CD4-positive, alpha-beta T cell (primary cell): ENCODE data around the gene RASGRP4. TPM values are rescaled to one million over a fixed set of nuclear protein-coding genes. Genes with fewer than 3 reads are reported as not detected.
A peak's percentile ranks its signal among the peaks of the same experiment; 100 is the strongest.

ENCODE experiments used
- ATAC-seq: fragments of 200-7000 bp; cut with Tn5 transposase; one replicate; pipeline ENCODE4 v1.10.0; 2022; ENCODE audit warnings: mild to moderate bottlenecking; ENCODE audit not compliant: poor library complexity
- CTCF ChIA-PET: fragments of 350-600 bp; sonication (Branson Sonifier 250); formaldehyde crosslinking; loops from one replicate; lab custom pipeline; 2021; ENCODE audit warnings: antibody characterized with exemption, inconsistent platforms; lab: Charles Lee
- POLR2A ChIA-PET: fragments of 350-600 bp; sonication (Branson Sonifier 250); formaldehyde crosslinking; loops from one replicate; lab custom pipeline; 2021; ENCODE audit warnings: antibody characterized with exemption, inconsistent platforms; lab: Charles Lee
- DNase-seq, 14 experiments: peaks; one replicate each; pipeline ENCODE4 v3.0.0-alpha.2; 2013 to 2020; ENCODE audit warnings: mixed read lengths in 2 of 14
- H3K27ac ChIP-seq, 2 donors: one replicate each; pipeline versions ENCODE4 v1.5.1 to v1.7.0; 2013; ENCODE audit warnings: low read length in 2 of 2, low read depth in 1 of 2, mild to moderate bottlenecking in 1 of 2
- H3K27me3 ChIP-seq, 2 experiments: 1 replicate in 1 of 2; 2 replicates in 1 of 2; pipeline versions ENCODE4 v1.6.1 to v1.7.0; 2013; ENCODE audit warnings: low read length in 2 of 2, control low read depth in 1 of 2, mild to moderate bottlenecking in 1 of 2, moderate library complexity in 1 of 2; ENCODE audit not compliant: insufficient read depth in 2 of 2, control insufficient read depth in 1 of 2
- H3K36me3 ChIP-seq: one replicate; pipeline ENCODE4 v1.6.1; 2013; ENCODE audit warnings: low read length, control low read depth; ENCODE audit not compliant: insufficient read depth
- H3K4me1 ChIP-seq: one replicate; pipeline ENCODE4 v1.6.1; 2013; ENCODE audit warnings: low read length, control low read depth; ENCODE audit not compliant: insufficient read depth
- H3K4me3 ChIP-seq: one replicate; pipeline ENCODE4 v1.5.1; 2013; ENCODE audit warnings: mild to moderate bottlenecking, low read length, moderate library complexity
- H3K9me3 ChIP-seq, 2 experiments: 1 replicate in 1 of 2; 2 replicates in 1 of 2; pipeline versions ENCODE4 v1.6.1 to v1.7.0; 2013; ENCODE audit warnings: low read length in 2 of 2, mild to moderate bottlenecking in 2 of 2, control low read depth in 1 of 2, moderate library complexity in 1 of 2; ENCODE audit not compliant: control insufficient read depth in 1 of 2, insufficient read depth in 1 of 2
- H3K27ac Mint-ChIP-seq: one replicate; pipeline ENCODE4 v1.8.0; 2020; ENCODE audit warnings: mixed read lengths
- H3K27me3 Mint-ChIP-seq: one replicate; pipeline ENCODE4 v1.8.0; 2021; ENCODE audit warnings: mixed read lengths
- H3K36me3 Mint-ChIP-seq: one replicate; pipeline ENCODE4 v1.8.0; 2021; ENCODE audit warnings: low read depth, mixed read lengths
- H3K4me1 Mint-ChIP-seq: one replicate; pipeline ENCODE4 v1.8.0; 2021; ENCODE audit warnings: low read depth, mixed read lengths
- H3K4me3 Mint-ChIP-seq: one replicate; pipeline ENCODE4 v1.8.0; 2020; ENCODE audit warnings: mild to moderate bottlenecking, mixed read lengths
- H3K9me3 Mint-ChIP-seq: one replicate; pipeline ENCODE4 v1.8.0; 2020; ENCODE audit warnings: mixed read lengths
- CTCF ChIP-seq: fragments of 200-600 bp; IDR thresholded peaks from one replicate; pipeline ENCODE4 v1.8.0; 2022; ENCODE audit warnings: antibody characterized with exemption, mild to moderate bottlenecking
- intact Hi-C, 2 experiments: fragments of 100-400 bp; cut with DNase I in 1 of 2; cut with micrococcal nuclease in 1 of 2; formaldehyde crosslinking; loops; one replicate each; pipeline versions ENCODE4 v1.15.1 to v1.9.0; 2023 to 2025; cut with DNase I, micrococcal nuclease
- total RNA-seq, 174 experiments: library from RNA in 2 of 174; stranded (reverse) in 2 of 174; gene quantifications; one replicate each; pipeline ENCODE4 v1.2.3 and lab custom pipeline; 2021 to 2026

Gene RASGRP4
- total RNA-seq, 2 experiments from 2014 or later = 0.30 to 0.45 TPM

DNA sequence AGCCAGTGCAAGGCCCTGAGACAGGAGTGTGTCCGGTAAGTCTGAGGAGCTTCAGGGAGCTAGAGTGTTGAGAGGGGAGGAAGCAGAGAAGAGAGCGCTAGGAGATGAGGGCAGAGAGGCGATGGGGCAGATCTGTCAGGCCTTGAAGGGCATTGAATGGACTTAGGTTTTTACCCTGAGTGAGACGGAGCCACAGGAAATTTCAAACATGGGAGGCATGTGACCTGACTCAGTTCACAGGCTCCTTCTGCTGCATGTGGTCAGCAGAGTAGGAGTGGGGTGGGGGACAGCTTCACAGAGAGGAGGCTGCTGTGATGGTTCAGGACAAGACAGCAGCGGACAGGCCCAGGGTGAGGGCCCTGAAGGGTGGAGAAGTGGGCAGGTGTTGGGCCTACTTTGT lies 25.7 kb downstream of the RASGRP4 start:
- peak overlapping the region; percentile 34 for H3K4me3 Mint-ChIP-seq
- H3K36me3 Mint-ChIP-seq = peaks cover 13% of the 10 kb centered on the region
- intact Hi-C loops = loop anchor here (5.0 to 10.0 kb wide), 4 partner anchors 117 to 552 kb away; partner anchors contain the start of genes EIF3K (in 2 of the 2) and MAP4K1 (in 2 of the 2)
- Histone ChIP-seq H3K36me3 (peaks cover 7% of the 10 kb centered on the region), H3K9me3 (no peaks in the 10 kb centered on the region), H3K4me1 (peaks cover 33% of the 10 kb centered on the region), H3K4me3 (no peak overlapping the region), H3K27me3 (no peaks in the 10 kb centered on the region), H3K27ac (no peak overlapping the region)
- H3K9me3 Mint-ChIP-seq = no peaks in the 10 kb centered on the region
- ChIA-PET POLR2A (no interaction called here), CTCF (no interaction called here)
- no peak for TF ChIP-seq CTCF
- DNase-seq = no peak
- peaks cover 26% of the 10 kb centered on the region for H3K4me1 Mint-ChIP-seq
- H3K27me3 Mint-ChIP-seq = no peaks in the 10 kb centered on the region
- peak overlapping the region; percentile 61 for H3K27ac Mint-ChIP-seq
- no peak for ATAC-seq

DNA sequence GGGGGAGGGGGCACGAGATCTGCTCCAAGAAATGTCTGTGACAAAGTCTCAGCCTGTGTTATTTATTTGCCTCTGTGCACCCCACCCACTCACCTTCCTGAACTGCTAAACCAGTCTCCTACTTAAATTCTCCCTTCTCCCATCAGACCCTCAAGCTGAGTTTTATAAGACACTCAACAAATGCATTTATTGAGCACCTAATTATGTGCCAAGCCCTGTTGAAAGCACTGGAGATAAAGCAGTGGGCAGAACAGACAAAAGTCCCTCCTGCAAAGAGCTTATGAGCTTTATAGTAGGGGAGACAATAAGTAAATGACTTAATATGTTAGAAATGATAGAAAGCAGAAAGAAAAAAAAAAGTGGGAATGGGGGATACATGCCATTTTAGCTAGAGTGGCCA lies 26.5 kb downstream of the RASGRP4 start:
- DNase-seq (no peak), ATAC-seq (no peak)
- ChIA-PET POLR2A (no interaction called here), CTCF (no interaction called here)
- Histone ChIP-seq H3K4me1 (peaks cover 35% of the 10 kb centered on the region), H3K27ac (no peak overlapping the region), H3K27me3 (no peaks in the 10 kb centered on the region), H3K9me3 (no peaks in the 10 kb centered on the region), H3K36me3 (no peaks in the 10 kb centered on the region), H3K4me3 (no peak overlapping the region)
- intact Hi-C loops = loop anchor here in 1 of 2 experiments (10.0 kb wide), 1 partner anchor 935 kb away; the partner anchor contains the start of gene GMFG
- H3K9me3 Mint-ChIP-seq = no peaks in the 10 kb centered on the region
- peaks cover 5% of the 10 kb centered on the region for H3K36me3 Mint-ChIP-seq
- H3K27me3 Mint-ChIP-seq = no peaks in the 10 kb centered on the region
- H3K4me1 Mint-ChIP-seq = peaks cover 32% of the 10 kb centered on the region
- H3K4me3 Mint-ChIP-seq = no peak overlapping the region
- no peak for TF ChIP-seq CTCF
- no peak overlapping the region for H3K27ac Mint-ChIP-seq

DNA sequence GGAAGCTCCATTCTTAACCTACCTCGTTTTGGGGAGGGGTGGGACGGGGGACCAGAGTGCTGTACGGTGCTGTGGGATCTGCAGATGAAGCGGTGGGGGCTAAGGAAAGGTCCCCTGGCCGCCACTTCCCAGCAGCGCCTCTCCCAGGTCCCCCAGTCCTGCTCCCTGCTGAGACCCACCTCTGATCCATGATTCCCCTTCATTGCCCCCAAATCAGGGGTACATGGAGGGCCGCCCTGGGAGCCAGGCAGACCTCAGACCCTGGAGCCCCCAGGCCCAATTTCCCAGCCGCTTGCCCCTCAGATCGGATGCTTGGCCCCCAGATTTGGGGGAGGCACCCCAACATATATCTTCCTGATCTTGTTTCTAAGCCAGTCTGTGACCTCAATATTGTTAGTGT lies 26.9 kb downstream of the RASGRP4 start:
- H3K9me3 Mint-ChIP-seq = no peaks in the 10 kb centered on the region
- Histone ChIP-seq H3K27me3 (no peaks in the 10 kb centered on the region), H3K4me1 (peaks cover 34% of the 10 kb centered on the region), H3K27ac (no peak overlapping the region), H3K36me3 (no peaks in the 10 kb centered on the region), H3K4me3 (no peak overlapping the region), H3K9me3 (no peaks in the 10 kb centered on the region)
- H3K4me3 Mint-ChIP-seq = no peak overlapping the region
- ATAC-seq = no peak
- ChIA-PET POLR2A (no interaction called here), CTCF (no interaction called here)
- no peak for TF ChIP-seq CTCF
- peaks cover 5% of the 10 kb centered on the region for H3K36me3 Mint-ChIP-seq
- peaks cover 35% of the 10 kb centered on the region for H3K4me1 Mint-ChIP-seq
- no peaks in the 10 kb centered on the region for H3K27me3 Mint-ChIP-seq
- intact Hi-C loops = loop anchor here in 1 of 2 experiments (10.0 kb wide), 1 partner anchor 936 kb away; the partner anchor contains the start of gene GMFG
- no peak for DNase-seq
- H3K27ac Mint-ChIP-seq = no peak overlapping the region
